Right renal pelvis (tissue), 4 donors: ENCODE results near the gene DDX53. TPM values are rescaled to one million over a fixed set of nuclear protein-coding genes. Genes with fewer than 3 reads are reported as not detected.

ENCODE experiments used
- DNase-seq, 4 donors: peaks; one replicate each; pipeline ENCODE4 v3.0.0-alpha.2; 2013; ENCODE audit warnings: low read depth in 4 of 4, low spot score in 3 of 4, missing footprints in 1 of 4
- polyA plus RNA-seq, 4 donors: library from polyadenylated mRNA; unstranded; fragments of 120-200 nt; gene quantifications; one replicate each; pipeline ENCODE4 v1.2.1, GENCODE V29; 2013; ENCODE audit not compliant: insufficient read length in 4 of 4

The DDX53 gene
- polyA plus RNA-seq, 4 donors, result not detected

DNA sequence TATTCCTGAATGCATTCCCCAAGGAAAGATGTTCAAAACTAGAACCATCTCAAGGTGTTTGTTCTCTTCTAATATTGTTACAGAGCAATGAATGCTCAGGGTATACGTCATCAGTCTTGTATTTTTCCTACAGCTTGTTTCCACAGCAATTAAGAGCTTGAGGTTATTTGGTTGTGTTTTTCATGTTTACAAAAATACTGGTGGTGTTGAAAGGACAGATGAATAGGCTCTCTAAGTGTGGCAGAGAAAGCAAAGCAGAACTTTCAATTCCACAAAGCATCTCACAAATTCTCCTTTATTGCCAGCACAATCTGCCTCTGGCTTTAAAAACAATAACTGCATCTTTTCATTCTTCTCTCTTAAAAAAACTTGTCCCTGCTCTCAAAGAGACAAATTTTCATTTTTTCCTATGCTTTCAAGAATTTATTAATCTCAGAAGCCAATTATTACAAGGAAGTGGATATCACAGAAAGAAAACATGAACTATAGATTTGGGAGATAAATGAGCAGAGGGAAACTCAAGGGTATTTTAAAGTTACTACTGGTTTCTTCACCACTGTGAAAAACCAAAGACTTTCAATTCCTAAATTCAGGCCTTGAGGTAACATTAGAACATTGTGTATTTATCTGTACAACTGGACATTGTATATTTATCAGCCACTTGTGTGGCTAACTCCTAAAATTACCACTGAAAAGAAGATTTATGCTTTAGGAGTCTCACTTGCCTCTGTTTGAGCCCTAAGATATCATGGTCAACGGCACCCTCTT lies 49.2 kb downstream of the DDX53 start:
- no peak for DNase-seq

GRCh38 chrX:23052324-23052723 lies 52.6 kb downstream of the DDX53 start:
- no peak for DNase-seq
